GM12878 (cell line): ENCODE results near the gene FKBP8. TPM values are rescaled to one million over a fixed set of nuclear protein-coding genes. Genes with fewer than 3 reads are reported as not detected.

Source experiments
- ATAC-seq: fragments of 200-7000 bp; cut with Tn5 transposase; 3 replicates; pipeline ENCODE4 v1.9.1; 2020; ENCODE audit warnings: mild to moderate bottlenecking, moderate library complexity
- BruUV-seq: library from RNA; stranded (reverse); fragments of 400-500 nt; replicated peaks from 2 replicates; lab custom pipeline; 2021; lab: Mats Ljungman, UMichigan
- CTCF ChIA-PET: fragments of 300-600 bp; sonication (Branson Sonifier 250); formaldehyde crosslinking; extraction: SDS; loops from one replicate; lab custom pipeline; 2021; ENCODE audit warnings: inconsistent platforms; lab: Yijun Ruan, JAX
- POLR2A ChIA-PET: fragments of 350-600 bp; formaldehyde crosslinking; extraction: SDS; loops from one replicate; lab custom pipeline; 2021; ENCODE audit warnings: inconsistent platforms; lab: Charles Lee
- RAD21 ChIA-PET: fragments of 300-600 bp; sonication (Branson Sonifier 250); formaldehyde crosslinking; loops from one replicate; lab custom pipeline; 2023; ENCODE audit warnings: antibody characterized with exemption; ENCODE audit not compliant: unreplicated experiment; lab: Charles Lee
- SMC1A ChIA-PET: fragments of 300-600 bp; sonication (Branson Sonifier 250); formaldehyde crosslinking; loops from one replicate; lab custom pipeline; 2023; ENCODE audit not compliant: unreplicated experiment, uncharacterized antibody; lab: Charles Lee
- DNase-seq: peaks from one replicate; pipeline ENCODE4 v3.0.0-alpha.2; 2011; ENCODE audit warnings: low read depth, low spot score
- FAIRE-seq: peaks from 3 replicates; lab custom pipeline; 2011; peaks lifted over from hg19 to GRCh38; lab: Jason Lieb, UNC
- H2AFZ ChIP-seq: 2 replicates; pipeline ENCODE4 v1.6.0; 2011; ENCODE audit warnings: low read depth, low read length, control low read depth; ENCODE audit not compliant: control insufficient read depth
- H3K27ac ChIP-seq: 2 replicates; pipeline ENCODE4 v1.5.1; 2011; ENCODE audit warnings: control low read depth; ENCODE audit not compliant: control insufficient read depth, insufficient read depth
- H3K27me3 ChIP-seq, 2 experiments: replicated peaks in 1 of 2; 2 replicates each; pipeline versions ENCODE4 v1.6.0 to v1.6.1; 2011; ENCODE audit warnings: low read length in 1 of 2; ENCODE audit not compliant: control insufficient read depth in 2 of 2, insufficient read depth in 2 of 2
- H3K36me3 ChIP-seq, 2 experiments: 2 replicates each; pipeline ENCODE4 v1.5.1; 2011; ENCODE audit warnings: low read length in 1 of 2; ENCODE audit not compliant: control insufficient read depth in 2 of 2, insufficient read depth in 2 of 2
- H3K4me1 ChIP-seq: 2 replicates; pipeline ENCODE4 v1.6.1; 2011; ENCODE audit warnings: mild to moderate bottlenecking, low read length, moderate library complexity, mixed read lengths; ENCODE audit not compliant: control insufficient read depth, insufficient read depth
- H3K4me2 ChIP-seq: 2 replicates; pipeline ENCODE4 v1.6.0; 2011; ENCODE audit warnings: control low read depth; ENCODE audit not compliant: control insufficient read depth, insufficient read depth
- H3K4me3 ChIP-seq: fragments of 200-600 bp; sonication (generic); 2 replicates; pipeline ENCODE4 v1.5.1; 2016
- H3K79me2 ChIP-seq: 2 replicates; pipeline ENCODE4 v1.6.0; 2011; ENCODE audit warnings: low read length; ENCODE audit not compliant: control insufficient read depth, insufficient read depth
- H3K9ac ChIP-seq: 2 replicates; pipeline ENCODE4 v1.8.0; 2011; ENCODE audit warnings: low read length, control low read depth, mixed read lengths; ENCODE audit not compliant: control insufficient read depth, insufficient read depth
- H3K9me3 ChIP-seq: replicated peaks from 3 replicates; pipeline ENCODE4 v1.5.1; 2011; ENCODE audit warnings: mild to moderate bottlenecking, low read length; ENCODE audit not compliant: control insufficient read depth, insufficient read depth
- H4K20me1 ChIP-seq: 2 replicates; pipeline ENCODE4 v1.6.0; 2011; ENCODE audit not compliant: control insufficient read depth, insufficient read depth
- CTCF ChIP-seq, 3 experiments: IDR thresholded peaks in 2 of 3; conservative IDR thresholded peaks in 1 of 3; 2 replicates each; pipeline ENCODE4 v1.5.1; 2011; ENCODE audit warnings: low read depth in 3 of 3, low read length in 3 of 3, mild to moderate bottlenecking in 3 of 3, control low read depth in 2 of 3, moderate library complexity in 2 of 3, inconsistent platforms in 1 of 3, mixed read lengths in 1 of 3; ENCODE audit not compliant: control insufficient read depth in 2 of 3, insufficient read depth in 1 of 3; ENCODE audit errors: extremely low read depth in 1 of 3
- E2F4 ChIP-seq: IDR thresholded peaks from 2 replicates; pipeline ENCODE4 v1.6.1; 2012; ENCODE audit warnings: low read depth, low read length, improper control_type of control experiment
- MLLT1 ChIP-seq: fragments of 450-650 bp; IDR thresholded peaks from 2 replicates; pipeline ENCODE4 v1.6.1; 2016; ENCODE audit warnings: mild to moderate bottlenecking
- PAX5 ChIP-seq: IDR thresholded peaks from 2 replicates; pipeline ENCODE4 v1.6.1; 2011; ENCODE audit warnings: low read depth, low read length, borderline replicate concordance
- WGBS: methylation state at CpG from one replicate; pipeline ENCODE4 v1.1.6; 2016; ENCODE audit warnings: low lambda C conversion rate; ENCODE audit not compliant: insufficient replicate concordance, insufficient coverage; ENCODE audit errors: missing lambda C conversion rate; 5-methylcytosine and 5-hydroxymethylcytosine counted together
- in situ Hi-C: fragments of 300-500 bp; cut with MboI; formaldehyde crosslinking; loops from 9 replicates; pipeline ENCODE4 v1.14.3; 2018; ENCODE audit warnings: mixed read lengths
- intact Hi-C: fragments of 100-400 bp; cut with micrococcal nuclease; formaldehyde crosslinking; loops from one replicate; pipeline ENCODE4 v1.14.2; 2022; ENCODE audit not compliant: unreplicated experiment
- polyA plus RNA-seq, 11 experiments: library from polyadenylated mRNA; depleted of rRNA in 4 of 11; unstranded in 6 of 11; stranded (reverse) in 5 of 11; fragments of >200 nt; fragmentation: Nextera tagmentation in 4 of 11; fragmentation: Illumina TruSeq in 1 of 11; extraction: Ambion mirVana in 4 of 11; extraction: Trizol in 1 of 11; gene quantifications; 1 replicate in 1 of 11; 2 replicates in 10 of 11; pipeline versions ENCODE4 v1.2.1 to v1.2.3, GENCODE V29; 2011 to 2016; ENCODE audit warnings: inconsistent platforms in 2 of 11, missing spikeins in 2 of 11, low read depth in 1 of 11
- total RNA-seq, 4 experiments: library from RNA; depleted of rRNA in 3 of 4; stranded (reverse); fragments of >200 nt in 3 of 4; fragmentation: Illumina TruSeq in 1 of 4; extraction: Trizol in 1 of 4; gene quantifications; 2 replicates each; pipeline versions ENCODE4 v1.2.1 to v1.2.3, GENCODE V29; 2013 to 2021

Gene FKBP8
- total and polyA plus RNA-seq, 10 of the 15 experiments (the other 5 are each of a cell fraction or from before 2014, with no cell fraction given) = 0.13 to 205 (median 95.4) TPM

- ATAC-seq (no peak), FAIRE-seq (no peak)
- in situ Hi-C loops = no loop called here
- peaks cover 33% of the 10 kb centered on the region for H3K4me1 ChIP-seq
- no peaks in the 10 kb centered on the region for H3K9me3 ChIP-seq
- RAD21 ChIA-PET = interaction anchor here (3.3 to 4.8 kb wide), 2 partner anchors 32 to 70 kb away, joined by 25 to 35 read pairs; partner anchors contain the start of genes ELL and KXD1
- H2AFZ ChIP-seq = no peak overlapping the region
- TF ChIP-seq CTCF (IDR thresholded peaks at IDR 0.05 in 2 of 3, conservative IDR thresholded peaks at IDR 0.05 in 1 of 3; ENCODE audit: control insufficient read depth in 2 of 3, extremely low read depth in 1 of 3, insufficient read depth in 1 of 3, low read depth in 3 of 3, low read length in 3 of 3) (0 out of 6 replicates have a peak, but pooled peaks of 2 of the 3 experiments have one; percentile 13 to 16), E2F4 (no peak), PAX5 (peak; percentile 60; the same call in 1 of the 2 replicates), MLLT1 (peak; percentile 7; the same call in 1 of the 2 replicates)
- TF ChIP-seq, all 136 proteins: peak for 3
- Histone ChIP-seq H3K36me3 (peaks cover 0 to 3% of the 10 kb centered on the region in 2 experiments; a peak in 1 of 4 replicates), H3K9ac (no peak overlapping the region), H3K79me2 (peaks cover 4% of the 10 kb centered on the region; the same call in 1 of the 2 replicates), H3K27ac (no peak overlapping the region), H3K27me3 (peaks cover 2% of the 10 kb centered on the region in 2 experiments; a peak in 1 of 4 replicates), H3K4me3 (no peak overlapping the region), H3K4me2 (peak overlapping the region; percentile 98; the same call in 1 of the 2 replicates), H4K20me1 (no peaks in the 10 kb centered on the region; the same call in 1 of the 2 replicates)
- SMC1A ChIA-PET = interaction anchor here (0.7 to 3.2 kb wide), 4 partner anchors 18 to 82 kb away, joined by 3 to 18 read pairs (median 4); partner anchors contain the start of gene KXD1
- intact Hi-C loops = loop anchor here (5.0 kb wide), 1 partner anchor 242 kb away; the partner anchor contains the start of gene UPF1
- DNase-seq = no peak
- 89% methylated on average over 39 of the region's 40 CpGs for WGBS
- BruUV-seq = TSS peak; percentile 82
- CTCF ChIA-PET = interaction anchor here (1.2 to 6.0 kb wide), 7 partner anchors 10 to 119 kb away, joined by 3 to 64 read pairs (median 5); partner anchors contain the start of genes ELL, KXD1 and UBA52
- POLR2A ChIA-PET = interaction anchor here (0.6 to 6.0 kb wide), 5 partner anchors 18 to 92 kb away, joined by 3 to 43 read pairs (median 27); partner anchors contain the start of genes ELL, FKBP8, KXD1 and UBA52
These were observed 47.2 kb upstream of the FKBP8 start for GRCh38 chr19:18590273-18591272.
